Endothelial cell of umbilical vein (primary cell): ENCODE results near the gene NKX6-2.

ENCODE experiments used
- EZH2 ChIP-seq: IDR thresholded peaks from 2 replicates; pipeline ENCODE4 v1.6.1; 2012; ENCODE audit warnings: borderline replicate concordance, low read depth, mild to moderate bottlenecking, moderate library complexity, low read length, inconsistent platforms; ENCODE audit not compliant: severe bottlenecking
- FOS ChIP-seq: IDR thresholded peaks from 2 replicates; pipeline ENCODE4 v1.6.1; 2011; ENCODE audit warnings: mild to moderate bottlenecking, low read length, moderate library complexity, borderline replicate concordance; ENCODE audit not compliant: insufficient read depth
- GATA2 ChIP-seq: IDR thresholded peaks from 2 replicates; pipeline ENCODE4 v1.7.0; 2011; ENCODE audit warnings: low read depth, mild to moderate bottlenecking, moderate library complexity, mixed read lengths, low read length; ENCODE audit not compliant: insufficient read length, insufficient read depth
- JUN ChIP-seq: IDR thresholded peaks from 2 replicates; pipeline ENCODE4 v1.6.1; 2011; ENCODE audit warnings: borderline replicate concordance, low read depth; ENCODE audit not compliant: insufficient read length, insufficient read depth
- MYC ChIP-seq: IDR thresholded peaks from one replicate; pipeline ENCODE4 v1.6.1; 2011; ENCODE audit warnings: mild to moderate bottlenecking, low read depth, low read length
- POLR2A ChIP-seq: IDR thresholded peaks from 2 replicates; pipeline ENCODE4 v1.6.1; 2012; ENCODE audit warnings: low read depth, mild to moderate bottlenecking, control low read depth, low read length
- POLR2AphosphoS5 ChIP-seq: IDR thresholded peaks from 2 replicates; pipeline ENCODE4 v1.6.1; 2012; ENCODE audit warnings: low read depth, mild to moderate bottlenecking, control low read depth, low read length, moderate library complexity; ENCODE audit not compliant: insufficient read depth
- TF ChIP-seq, protein P1 (sequence below), 2 donors: IDR thresholded peaks; 1 replicate in 1 of 2; 2 replicates in 1 of 2; pipeline ENCODE4 v1.5.1; 2011; ENCODE audit warnings: low read length in 2 of 2, mild to moderate bottlenecking in 2 of 2, moderate library complexity in 2 of 2, control low read depth in 1 of 2, inconsistent platforms in 1 of 2, low read depth in 1 of 2; ENCODE audit not compliant: insufficient read depth in 1 of 2; ENCODE audit errors: extremely low read depth in 1 of 2
- TF ChIP-seq, protein P2 (sequence below): IDR thresholded peaks from 2 replicates; pipeline ENCODE4 v1.6.1; 2011; ENCODE audit not compliant: insufficient read depth, insufficient read length

DNA sequence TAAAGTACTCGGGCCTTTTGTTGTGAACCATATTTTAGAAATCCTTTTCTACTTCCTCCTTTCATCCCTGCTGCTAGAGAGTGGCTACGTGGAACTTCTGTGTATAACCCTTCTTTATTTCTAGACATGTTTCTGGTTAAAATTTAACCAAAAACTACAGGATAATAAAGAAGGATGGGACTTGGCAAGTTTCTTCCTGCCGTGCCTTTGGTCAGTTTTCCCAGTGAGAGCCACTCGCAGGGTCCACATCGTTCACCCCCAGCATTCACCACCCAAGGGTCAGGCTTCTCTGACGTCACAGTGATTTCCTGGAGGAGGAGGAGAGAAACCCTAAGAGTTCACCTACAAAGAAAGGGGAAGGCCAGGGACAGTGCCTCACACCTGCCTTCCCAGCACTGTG, 45.4 kb downstream of the NKX6-2 start:
- TF ChIP-seq, protein P1, sequence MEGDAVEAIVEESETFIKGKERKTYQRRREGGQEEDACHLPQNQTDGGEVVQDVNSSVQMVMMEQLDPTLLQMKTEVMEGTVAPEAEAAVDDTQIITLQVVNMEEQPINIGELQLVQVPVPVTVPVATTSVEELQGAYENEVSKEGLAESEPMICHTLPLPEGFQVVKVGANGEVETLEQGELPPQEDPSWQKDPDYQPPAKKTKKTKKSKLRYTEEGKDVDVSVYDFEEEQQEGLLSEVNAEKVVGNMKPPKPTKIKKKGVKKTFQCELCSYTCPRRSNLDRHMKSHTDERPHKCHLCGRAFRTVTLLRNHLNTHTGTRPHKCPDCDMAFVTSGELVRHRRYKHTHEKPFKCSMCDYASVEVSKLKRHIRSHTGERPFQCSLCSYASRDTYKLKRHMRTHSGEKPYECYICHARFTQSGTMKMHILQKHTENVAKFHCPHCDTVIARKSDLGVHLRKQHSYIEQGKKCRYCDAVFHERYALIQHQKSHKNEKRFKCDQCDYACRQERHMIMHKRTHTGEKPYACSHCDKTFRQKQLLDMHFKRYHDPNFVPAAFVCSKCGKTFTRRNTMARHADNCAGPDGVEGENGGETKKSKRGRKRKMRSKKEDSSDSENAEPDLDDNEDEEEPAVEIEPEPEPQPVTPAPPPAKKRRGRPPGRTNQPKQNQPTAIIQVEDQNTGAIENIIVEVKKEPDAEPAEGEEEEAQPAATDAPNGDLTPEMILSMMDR (IDR thresholded peaks at IDR 0.05; ENCODE audit: extremely low read depth in 1 of 2, insufficient read depth in 1 of 2, low read depth in 1 of 2, low read length in 2 of 2), result no peak
- TF ChIP-seq, protein P2, sequence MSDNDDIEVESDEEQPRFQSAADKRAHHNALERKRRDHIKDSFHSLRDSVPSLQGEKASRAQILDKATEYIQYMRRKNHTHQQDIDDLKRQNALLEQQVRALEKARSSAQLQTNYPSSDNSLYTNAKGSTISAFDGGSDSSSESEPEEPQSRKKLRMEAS, result no peak
- no peak for TF ChIP-seq EZH2
- no peak for TF ChIP-seq POLR2AphosphoS5
- no peak for TF ChIP-seq POLR2A
- no peak for TF ChIP-seq MYC
- no peak for TF ChIP-seq GATA2
- TF ChIP-seq JUN, result no peak
- no peak for TF ChIP-seq FOS
